Measurements from ENCODE around the gene PIGO.

PIGO gene

GRCh38 chr9:35096035-35096849, at the start of gene PIGO:
PIGO (minus strand) TSS chr9:35096591; CDS start chr9:35095565, 1,026 bp downstream.
- DNase-seq: no peak

- no peak for DNase-seq
Observed at GRCh38 chr9:35142037-35142436, 45.6 kb upstream of the PIGO start.

DNA sequence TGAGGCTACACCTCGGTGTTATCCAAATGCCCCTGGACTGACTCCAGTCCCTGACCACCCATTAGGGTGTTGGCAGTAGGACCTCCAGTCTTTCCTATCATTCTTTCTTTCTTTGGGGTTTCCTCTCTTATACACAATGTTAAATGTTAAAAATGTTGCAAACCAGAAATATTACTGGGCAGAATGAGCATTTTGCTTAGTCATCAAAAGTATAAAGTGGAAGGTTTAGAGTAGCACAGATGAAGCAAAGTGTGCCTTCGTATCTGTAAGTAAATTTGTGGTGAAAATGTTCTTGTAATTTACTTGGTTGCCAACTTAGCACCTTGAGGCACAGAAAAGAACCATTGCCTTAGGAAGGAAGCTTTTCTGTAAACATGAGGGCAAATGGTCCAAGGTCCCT, 43.7 kb upstream of the PIGO start:
- no peak for DNase-seq

DNA sequence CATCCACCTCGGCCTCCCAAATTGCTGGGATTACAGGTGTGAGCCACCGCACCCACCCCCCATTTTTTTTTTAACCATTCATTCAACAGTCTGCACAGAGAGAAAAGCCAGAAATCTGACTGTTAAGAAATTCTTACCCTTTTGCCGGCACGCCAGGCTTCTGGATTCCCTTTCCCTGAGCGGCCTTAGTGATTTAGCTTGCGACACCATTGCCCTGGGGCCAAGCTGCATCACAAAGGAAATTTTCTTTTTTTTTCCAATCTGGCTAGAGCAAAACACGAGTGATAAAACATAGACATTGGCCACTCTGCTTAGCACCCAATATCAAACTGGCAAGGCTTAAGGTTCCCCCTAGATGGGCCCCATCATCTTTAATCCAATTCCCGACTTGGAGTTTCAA, 40.5 kb upstream of the PIGO start:
- DNase-seq: no peak

DNA sequence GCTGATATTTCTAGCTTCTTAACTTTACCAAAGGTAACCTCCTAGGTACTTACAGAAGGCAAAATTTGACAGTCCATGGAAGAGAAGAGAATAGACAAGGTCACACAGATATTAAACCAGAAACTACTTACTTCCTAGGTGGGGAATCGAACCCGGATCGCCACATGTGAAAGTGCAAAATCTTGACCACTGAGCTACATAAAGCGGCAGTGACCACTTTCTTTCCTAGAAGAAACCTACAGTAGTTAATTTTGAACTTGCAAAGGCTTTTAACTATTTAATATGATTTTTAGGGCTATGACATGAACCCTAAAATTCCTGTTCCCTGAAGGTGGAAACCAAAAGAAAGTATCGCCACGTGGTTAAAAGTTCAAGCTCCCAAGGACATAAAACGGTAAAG, 39.6 kb upstream of the PIGO start:
- no peak for DNase-seq

DNA sequence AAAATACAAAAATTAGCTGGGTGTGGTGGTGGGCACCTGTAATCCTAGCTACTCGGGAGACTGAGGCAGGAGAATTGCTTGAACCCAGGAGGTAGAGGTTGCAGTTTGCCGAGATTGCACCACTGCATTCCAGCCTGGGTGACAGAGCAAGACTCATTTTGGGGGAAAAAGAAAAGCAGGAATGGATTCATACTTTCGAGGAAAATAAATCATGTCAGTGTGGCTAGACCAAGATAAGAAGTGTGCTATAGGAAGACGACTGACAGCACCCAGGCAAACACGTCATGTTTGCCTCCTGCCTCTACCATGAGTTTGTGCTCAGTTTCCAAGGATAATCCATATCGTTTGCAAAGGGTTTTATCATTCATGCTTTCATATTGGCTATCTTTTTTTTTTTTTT, 38.5 kb upstream of the PIGO start:
- no peak for DNase-seq

- no peak for DNase-seq
Observed at GRCh38 chr9:35116898-35117551, 20.6 kb upstream of the PIGO start.

DNA sequence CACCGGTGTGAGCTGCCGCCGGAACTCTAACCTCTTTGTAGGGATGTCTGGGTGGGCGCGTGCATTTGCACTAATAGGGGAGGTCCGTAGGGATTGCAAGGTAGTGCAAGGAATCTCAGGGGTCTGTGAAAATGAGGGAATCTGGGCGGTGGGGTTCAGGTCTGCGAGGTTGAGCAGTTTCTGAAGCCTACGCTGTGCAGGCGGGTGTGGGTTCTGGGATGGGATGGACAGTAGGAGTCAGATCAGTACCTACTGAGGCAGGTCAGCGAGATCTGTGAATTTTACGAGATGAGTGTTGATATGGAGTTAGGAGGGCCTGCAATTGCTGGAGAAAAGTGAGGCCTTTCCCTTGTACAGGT, 20.1 kb upstream of the PIGO start:
- DNase-seq: no peak

DNA sequence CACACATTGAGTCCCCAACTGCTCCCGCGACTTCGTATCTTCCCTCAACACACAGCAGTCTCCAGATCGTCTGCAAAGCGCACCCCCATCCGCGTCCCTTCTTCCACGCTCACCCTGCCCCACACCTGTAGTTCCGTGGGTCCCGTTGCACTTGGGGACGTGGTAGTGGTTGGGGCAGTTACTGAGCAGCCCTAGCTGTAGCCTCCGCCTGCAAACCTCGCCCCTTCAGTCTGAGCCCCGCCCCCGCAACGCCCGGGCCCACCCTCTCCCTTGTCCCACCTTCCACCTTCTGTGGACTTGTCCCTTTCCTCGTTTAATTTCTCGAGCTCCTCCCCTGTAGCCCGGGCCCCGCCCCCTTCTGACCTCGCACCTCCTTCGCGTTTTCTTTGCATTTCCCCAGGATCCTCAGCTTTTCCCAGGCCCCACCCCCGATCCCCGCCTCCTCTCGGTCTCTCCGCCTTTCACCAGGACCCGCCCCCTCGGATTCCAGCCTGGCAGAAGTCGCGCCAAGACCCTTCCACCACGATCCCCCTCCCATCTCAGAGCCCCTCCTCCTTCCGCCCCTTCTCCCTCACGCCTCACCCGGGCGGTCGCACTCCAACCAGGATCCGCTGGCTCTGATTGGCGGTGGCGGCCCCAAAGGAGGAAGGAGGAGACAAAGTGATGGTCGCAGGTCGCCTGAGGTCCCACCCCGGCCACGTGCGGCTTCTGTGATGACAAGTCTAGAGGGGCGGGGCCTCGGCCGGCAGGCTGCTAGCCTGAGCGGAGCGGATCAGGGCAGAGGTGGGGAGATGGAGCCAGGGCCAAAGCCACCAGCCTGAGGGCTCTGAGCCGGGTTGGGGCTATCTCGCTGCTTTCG, 19.5 kb upstream of the PIGO start, which contains the start of gene ATOSB:
TSS of gene ATOSB (minus strand) at position 183 of the 859 bp plus-strand sequence. CDS start 7,588 bp downstream, outside the sequence.
- peak; percentile 57 for DNase-seq

DNA sequence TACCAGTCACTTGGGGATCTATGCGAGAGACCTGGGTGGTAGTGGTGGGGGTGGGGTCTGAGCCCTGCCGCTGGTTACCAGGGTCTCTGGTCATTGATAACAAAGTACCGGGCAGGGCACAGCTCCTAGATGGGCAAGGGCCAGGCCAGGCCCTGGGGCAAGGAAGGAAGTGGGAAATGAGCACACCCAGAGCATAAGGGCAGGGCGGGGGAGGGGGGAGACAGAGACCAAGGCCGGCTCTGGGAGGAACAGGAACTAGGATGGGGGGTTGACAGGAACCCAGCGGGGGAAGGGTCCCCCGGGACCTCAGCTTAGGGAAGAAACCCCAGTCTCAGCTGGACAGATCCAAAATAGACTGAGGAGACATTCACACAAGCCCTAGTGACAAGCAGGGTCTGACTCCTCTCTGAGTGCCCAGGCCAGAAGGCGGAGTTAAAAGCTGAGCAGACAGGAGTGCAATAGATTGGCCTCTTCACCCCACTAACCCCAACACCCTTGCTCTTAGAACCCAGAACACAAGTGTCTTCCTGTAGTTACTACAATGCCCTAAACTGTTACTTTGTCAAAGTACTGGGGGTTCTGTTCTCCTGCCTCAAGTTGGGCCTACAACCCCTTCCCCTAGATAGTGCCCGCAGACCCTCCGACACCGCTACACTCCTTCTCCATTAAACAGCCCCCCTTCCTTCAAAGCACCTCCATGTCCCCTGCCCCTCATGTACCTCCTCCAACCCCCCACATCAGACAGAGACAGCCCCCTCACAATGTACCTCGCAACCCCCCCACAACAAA, 18.6 kb upstream of the PIGO start:
- DNase-seq: no peak

GRCh38 chr9:35114113-35114839, 17.9 kb upstream of the PIGO start:
- DNase-seq: no peak

DNA sequence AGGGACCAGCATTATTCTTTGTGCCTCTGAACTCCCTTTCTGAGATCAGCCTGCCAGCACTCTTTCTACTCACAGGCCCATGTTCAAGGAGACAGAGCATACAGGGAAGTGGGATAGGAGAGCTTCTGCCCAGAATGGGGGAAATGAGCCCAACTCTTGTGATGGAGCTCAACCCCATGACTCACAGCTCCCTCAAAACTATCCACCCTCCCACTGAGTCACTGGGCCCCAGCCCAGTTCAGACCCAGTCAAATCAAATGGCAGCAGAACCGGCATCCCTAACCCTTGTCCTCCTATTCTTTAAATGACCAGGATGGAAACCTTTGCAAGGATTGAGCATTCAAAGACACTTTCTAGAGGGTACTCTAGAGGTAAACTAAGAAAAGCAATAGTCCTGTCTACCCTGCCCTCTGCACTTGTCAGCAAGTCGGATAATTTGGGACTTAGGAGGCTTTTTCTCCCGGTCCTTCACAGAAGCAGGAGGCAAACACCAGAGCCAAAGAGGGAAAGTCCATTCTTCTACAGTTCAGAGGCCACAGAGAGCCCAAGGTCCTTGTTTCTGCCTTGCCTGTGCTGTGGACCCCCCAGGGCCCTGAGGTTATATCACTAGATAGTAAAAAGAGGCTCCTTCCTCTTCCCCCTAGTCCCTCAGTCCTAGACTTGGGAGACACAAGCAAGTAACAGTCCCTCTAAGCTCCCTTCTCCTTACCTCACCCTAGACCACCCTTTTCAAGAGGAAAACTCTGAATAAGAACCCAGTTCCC, 16.0 kb upstream of the PIGO start:
- no peak for DNase-seq

- no peak for DNase-seq
Observed at GRCh38 chr9:35111001-35111933, 14.9 kb upstream of the PIGO start.

DNA sequence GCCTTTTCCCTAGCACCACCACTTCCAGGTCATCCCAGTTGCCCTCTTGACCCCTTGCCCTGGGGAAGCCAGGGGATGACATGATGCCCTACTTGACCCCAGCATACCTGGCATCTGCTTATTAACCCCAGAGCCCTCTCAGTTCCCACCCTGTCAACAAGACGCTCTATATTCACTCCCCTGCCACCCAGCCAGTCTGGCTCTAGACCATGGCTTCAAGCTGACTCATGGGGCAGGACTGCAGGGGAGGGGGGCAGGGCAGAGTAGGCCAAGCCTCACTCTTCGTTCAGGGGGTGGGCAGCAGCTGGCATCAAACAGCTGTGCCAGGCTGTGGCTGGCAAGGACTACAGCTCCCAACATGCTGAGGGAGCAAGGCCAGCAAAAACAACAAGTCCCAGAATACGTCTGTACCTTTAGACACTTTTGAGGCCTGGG, 14.0 kb upstream of the PIGO start:
- no peak for DNase-seq

- DNase-seq: no peak
Observed at GRCh38 chr9:35108946-35109575, 12.7 kb upstream of the PIGO start.

- no peak for DNase-seq
Observed at GRCh38 chr9:35108461-35108860, 12.1 kb upstream of the PIGO start.

- no peak for DNase-seq
Observed at GRCh38 chr9:35107297-35108290, 11.2 kb upstream of the PIGO start.

- no peak for DNase-seq
Observed at GRCh38 chr9:35106343-35106730, 9.9 kb upstream of the PIGO start.
